OCI-M1 (cell line): ENCODE results near the gene CTBP2.

Source experiments
- DNase-seq: peaks from one replicate; lab custom pipeline; 2025; lab: John Stamatoyannopoulos, UW

The CTBP2 gene

GRCh38 chr10:125159932-125160855 lies at the start of gene CTBP2:
Gene CTBP2, minus strand, starts transcription at chr10:125160563.
- DNase-seq, result peak; percentile 78

- DNase-seq, result no peak
Measured at GRCh38 chr10:125209591-125210355, 49.4 kb upstream of the CTBP2 start.

- DNase-seq, result no peak
Measured at GRCh38 chr10:125208854-125209565, 48.6 kb upstream of the CTBP2 start.

- DNase-seq, result peak; percentile 26
Measured at GRCh38 chr10:125206623-125207022, 46.3 kb upstream of the CTBP2 start.

GRCh38 chr10:125205431-125205830 lies 45.1 kb upstream of the CTBP2 start:
- DNase-seq, result no peak

GRCh38 chr10:125204400-125204799 lies 44.0 kb upstream of the CTBP2 start:
- no peak for DNase-seq

GRCh38 chr10:125203186-125203800 lies 42.9 kb upstream of the CTBP2 start:
- no peak for DNase-seq

GRCh38 chr10:125201791-125202622 lies 41.6 kb upstream of the CTBP2 start:
- no peak for DNase-seq

- peak; percentile 40 for DNase-seq
Measured at GRCh38 chr10:125201108-125201524, 40.8 kb upstream of the CTBP2 start.

- no peak for DNase-seq
Measured at GRCh38 chr10:125200396-125200795, 40.0 kb upstream of the CTBP2 start.

GRCh38 chr10:125199270-125199669 lies 38.9 kb upstream of the CTBP2 start:
- DNase-seq, result no peak

- no peak for DNase-seq
Measured at GRCh38 chr10:125194814-125195213, 34.5 kb upstream of the CTBP2 start.

- DNase-seq, result no peak
Measured at GRCh38 chr10:125193306-125193877, 33.0 kb upstream of the CTBP2 start.

GRCh38 chr10:125192620-125193019 lies 32.3 kb upstream of the CTBP2 start:
- no peak for DNase-seq

GRCh38 chr10:125192005-125192404 lies 31.6 kb upstream of the CTBP2 start:
- no peak for DNase-seq

GRCh38 chr10:125190946-125191345 lies 30.6 kb upstream of the CTBP2 start:
- DNase-seq, result no peak

GRCh38 chr10:125190414-125190813 lies 30.1 kb upstream of the CTBP2 start:
- DNase-seq, result no peak

- no peak for DNase-seq
Measured at GRCh38 chr10:125189162-125189561, 28.8 kb upstream of the CTBP2 start.

- DNase-seq, result no peak
Measured at GRCh38 chr10:125187238-125188194, 27.2 kb upstream of the CTBP2 start.
